Measurements from ENCODE around the gene PTPRN2. TPM values are rescaled to one million over a fixed set of nuclear protein-coding genes. Genes with fewer than 3 reads are reported as not detected.

The PTPRN2 gene
- total and polyA plus RNA-seq, 2 of the 13 experiments (the other 11 are each of a cell fraction or from before 2014, with no cell fraction given): 2.5 to 24.2 TPM

DNA sequence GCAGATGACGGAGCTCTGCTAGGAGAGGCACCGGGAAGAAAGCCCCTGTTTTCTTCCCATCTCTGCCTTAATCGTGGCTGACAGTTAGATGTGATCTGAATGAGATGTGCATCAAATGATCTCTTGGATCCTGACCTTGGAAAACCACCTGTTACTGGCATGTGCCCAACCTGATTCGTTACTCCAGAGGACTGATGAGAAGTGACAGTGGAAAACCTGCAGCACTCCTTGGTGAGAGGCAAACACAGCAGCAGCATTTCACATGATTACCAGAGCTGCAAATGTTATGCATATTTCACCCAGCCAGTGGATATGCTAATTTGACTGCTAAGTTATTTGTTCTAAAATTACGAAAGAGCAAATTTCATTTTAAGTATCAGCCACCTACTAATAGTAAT is 95.3 kb downstream of the PTPRN2 start:
- TF ChIP-seq ZNF260 (CRISPR knock-in tag; IDR thresholded peaks at IDR 0.05; ENCODE audit: borderline replicate concordance, low read depth) (no peak), MED1 (CRISPR knock-in tag; IDR thresholded peaks at IDR 0.05) (no peak), ZNF562 (CRISPR knock-in tag; IDR thresholded peaks at IDR 0.05; ENCODE audit: borderline replicate concordance) (no peak), SOX5 (CRISPR knock-in tag; IDR thresholded peaks at IDR 0.05; ENCODE audit: borderline replicate concordance) (no peak), ARNTL (CRISPR knock-in tag; IDR thresholded peaks at IDR 0.05) (no peak), ZNF317 (CRISPR knock-in tag; IDR thresholded peaks at IDR 0.05) (no peak), THAP11 (CRISPR knock-in tag; IDR thresholded peaks at IDR 0.05) (no peak), ZMYM4 (CRISPR knock-in tag; IDR thresholded peaks at IDR 0.05) (no peak), ZNF567 (CRISPR knock-in tag; IDR thresholded peaks at IDR 0.05; ENCODE audit: borderline replicate concordance) (no peak), HES4 (CRISPR knock-in tag; IDR thresholded peaks at IDR 0.05; ENCODE audit: borderline replicate concordance) (no peak), RNF2 (conservative IDR thresholded peaks at IDR 0.05; ENCODE audit: low read depth) (no peak), ZNF296 (CRISPR knock-in tag; conservative IDR thresholded peaks at IDR 0.05) (no peak)
- TF ChIP-seq, protein P1, sequence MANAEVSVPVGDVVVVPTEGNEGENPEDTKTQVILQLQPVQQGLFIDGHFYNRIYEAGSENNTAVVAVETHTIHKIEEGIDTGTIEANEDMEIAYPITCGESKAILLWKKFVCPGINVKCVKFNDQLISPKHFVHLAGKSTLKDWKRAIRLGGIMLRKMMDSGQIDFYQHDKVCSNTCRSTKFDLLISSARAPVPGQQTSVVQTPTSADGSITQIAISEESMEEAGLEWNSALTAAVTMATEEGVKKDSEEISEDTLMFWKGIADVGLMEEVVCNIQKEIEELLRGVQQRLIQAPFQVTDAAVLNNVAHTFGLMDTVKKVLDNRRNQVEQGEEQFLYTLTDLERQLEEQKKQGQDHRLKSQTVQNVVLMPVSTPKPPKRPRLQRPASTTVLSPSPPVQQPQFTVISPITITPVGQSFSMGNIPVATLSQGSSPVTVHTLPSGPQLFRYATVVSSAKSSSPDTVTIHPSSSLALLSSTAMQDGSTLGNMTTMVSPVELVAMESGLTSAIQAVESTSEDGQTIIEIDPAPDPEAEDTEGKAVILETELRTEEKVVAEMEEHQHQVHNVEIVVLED (CRISPR knock-in tag; IDR thresholded peaks at IDR 0.05; ENCODE audit: borderline replicate concordance): no peak
- TF ChIP-seq, protein P2, sequence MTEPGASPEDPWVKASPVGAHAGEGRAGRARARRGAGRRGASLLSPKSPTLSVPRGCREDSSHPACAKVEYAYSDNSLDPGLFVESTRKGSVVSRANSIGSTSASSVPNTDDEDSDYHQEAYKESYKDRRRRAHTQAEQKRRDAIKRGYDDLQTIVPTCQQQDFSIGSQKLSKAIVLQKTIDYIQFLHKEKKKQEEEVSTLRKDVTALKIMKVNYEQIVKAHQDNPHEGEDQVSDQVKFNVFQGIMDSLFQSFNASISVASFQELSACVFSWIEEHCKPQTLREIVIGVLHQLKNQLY (CRISPR knock-in tag; IDR thresholded peaks at IDR 0.05): no peak
- 97% methylated on average over 2 of the region's 5 CpGs for WGBS (ENCODE audit: low lambda C conversion rate)
- BruUV-seq (replicated peaks): no TSS peak
- Histone ChIP-seq H2AFZ (ENCODE audit: low read length) (no peak overlapping the region), H3K36me3 (replicated peaks in 1 of 2; ENCODE audit: control insufficient read depth in 1 of 2, insufficient read depth in 2 of 2, low read length in 2 of 2) (no peaks in the 10 kb centered on the region; a peak in 1 of 5 replicates), H3K27me3 (ENCODE audit: control insufficient read depth in 1 of 2, insufficient read depth in 2 of 2, low read length in 2 of 2) (no peaks in the 10 kb centered on the region), H3K4me1 (ENCODE audit: insufficient read depth, low read length) (peaks cover 3% of the 10 kb centered on the region), H3K27ac (ENCODE audit: extremely low read length, insufficient read depth, low read length) (no peak overlapping the region), H3K9me3 (ENCODE audit: low read length) (no peaks in the 10 kb centered on the region), H3K9ac (ENCODE audit: insufficient read depth, low read depth, low read length) (no peak overlapping the region), H4K20me1 (ENCODE audit: insufficient read depth, low read length) (peaks cover 28% of the 10 kb centered on the region; the same call in 1 of the 2 replicates), H3K4me2 (ENCODE audit: low read depth, low read length) (no peak overlapping the region), H3K4me3 (replicated peaks in 1 of 3; ENCODE audit: insufficient read depth in 1 of 3, low read depth in 2 of 3, low read length in 3 of 3) (no peak overlapping the region), H3K79me2 (ENCODE audit: insufficient read depth, low read length) (no peaks in the 10 kb centered on the region)
- no peak for DNase-seq (ENCODE audit: low spot score)
- intact Hi-C loops (cut with micrococcal nuclease; ENCODE audit: unreplicated experiment) (loop anchor here (10.0 kb wide), 2 partner anchors 58 to 272 kb away; no protein-coding TSS in a partner anchor), in situ Hi-C loops (cut with HindIII; ENCODE audit: extremely low pct_ligation_motif_present, low pct_unique_long_range_greater_than_20kb) (no loop called here)
- no peak for ATAC-seq
- FAIRE-seq: no peak
- POLR2A ChIA-PET: no interaction called here
- CTCF ChIA-PET (ENCODE audit: low intra/inter-chr PET ratio, low total read pairs): no interaction called here
